SU-DHL-6 (cell line): ENCODE results near the gene IL11.

ENCODE experiments used
- H2AFZ ChIP-seq: fragments of 200-600 bp; sonication (generic); 2 replicates; pipeline ENCODE4 v1.6.1; 2014; ENCODE audit warnings: low read depth, mild to moderate bottlenecking, moderate library complexity, mixed read lengths, antibody characterized with exemption, low read length; ENCODE audit not compliant: severe bottlenecking
- H3F3A ChIP-seq: fragments of 200-600 bp; shearing (Covaris generic); 2 replicates; pipeline ENCODE4 v1.6.0; 2016; ENCODE audit warnings: antibody characterized with exemption, mild to moderate bottlenecking; ENCODE audit not compliant: insufficient read depth
- H3K27ac ChIP-seq: fragments of 200-600 bp; sonication (generic); 2 replicates; pipeline ENCODE4 v1.5.1; 2016; ENCODE audit warnings: low read depth, mild to moderate bottlenecking, low read length, moderate library complexity, mixed read lengths
- H3K27me3 ChIP-seq: fragments of 200-600 bp; sonication (generic), shearing (Covaris generic); 2 replicates; pipeline ENCODE4 v1.6.0; 2014; ENCODE audit warnings: mild to moderate bottlenecking, low read length
- H3K36me3 ChIP-seq: fragments of 200-600 bp; sonication (generic); 2 replicates; pipeline ENCODE4 v1.6.1; 2014; ENCODE audit warnings: mild to moderate bottlenecking, low read length, mixed read lengths
- H3K4me2 ChIP-seq: fragments of 300-600, 200-600 bp; shearing (Covaris generic), sonication (generic); 2 replicates; pipeline ENCODE4 v1.6.0; 2014; ENCODE audit warnings: low read length, low read depth, mild to moderate bottlenecking; ENCODE audit not compliant: poor library complexity, severe bottlenecking
- H3K4me3 ChIP-seq: fragments of 200-600 bp; sonication (generic); 2 replicates; pipeline ENCODE4 v1.5.1; 2014; ENCODE audit warnings: antibody characterized with exemption, low read length, mild to moderate bottlenecking, mixed read lengths; ENCODE audit not compliant: insufficient read depth, poor library complexity, severe bottlenecking
- H3K79me2 ChIP-seq: fragments of 200-600 bp; sonication (generic); 2 replicates; pipeline ENCODE4 v1.6.1; 2014; ENCODE audit warnings: mild to moderate bottlenecking, low read length, moderate library complexity; ENCODE audit not compliant: insufficient read depth
- H3K9ac ChIP-seq: fragments of 200-600 bp; sonication (generic); 2 replicates; pipeline ENCODE4 v1.7.0; 2014; ENCODE audit warnings: mild to moderate bottlenecking, low read length
- H3K9me2 ChIP-seq: fragments of 200-600 bp; sonication (generic); replicated peaks from 2 replicates; pipeline ENCODE4 v1.6.1; 2014; ENCODE audit warnings: low read length; ENCODE audit not compliant: insufficient read depth
- H3K9me3 ChIP-seq: fragments of 200-600 bp; sonication (generic); 2 replicates; pipeline ENCODE4 v1.6.1; 2014; ENCODE audit warnings: low read length, mixed read lengths; ENCODE audit not compliant: insufficient read depth
- H4K20me1 ChIP-seq: fragments of 200-600 bp; sonication (generic); 2 replicates; pipeline ENCODE4 v1.6.1; 2014; ENCODE audit warnings: low read depth, mild to moderate bottlenecking, antibody characterized with exemption, low read length, moderate library complexity, mixed read lengths
- EZH2phosphoT487 ChIP-seq: fragments of 200-600 bp; sonication (generic), shearing (Covaris generic); conservative IDR thresholded peaks from 2 replicates; pipeline ENCODE4 v1.6.1; 2018; ENCODE audit warnings: mild to moderate bottlenecking, antibody characterized with exemption, low read length, moderate library complexity, mixed read lengths
- TF ChIP-seq, protein P1 (sequence below): fragments of 200-600 bp; sonication (generic); IDR thresholded peaks from one replicate; pipeline ENCODE4 v1.5.1; 2017; ENCODE audit warnings: antibody characterized with exemption, mild to moderate bottlenecking, low read length, moderate library complexity; ENCODE audit not compliant: insufficient read depth, poor library complexity, severe bottlenecking

The IL11 gene

DNA sequence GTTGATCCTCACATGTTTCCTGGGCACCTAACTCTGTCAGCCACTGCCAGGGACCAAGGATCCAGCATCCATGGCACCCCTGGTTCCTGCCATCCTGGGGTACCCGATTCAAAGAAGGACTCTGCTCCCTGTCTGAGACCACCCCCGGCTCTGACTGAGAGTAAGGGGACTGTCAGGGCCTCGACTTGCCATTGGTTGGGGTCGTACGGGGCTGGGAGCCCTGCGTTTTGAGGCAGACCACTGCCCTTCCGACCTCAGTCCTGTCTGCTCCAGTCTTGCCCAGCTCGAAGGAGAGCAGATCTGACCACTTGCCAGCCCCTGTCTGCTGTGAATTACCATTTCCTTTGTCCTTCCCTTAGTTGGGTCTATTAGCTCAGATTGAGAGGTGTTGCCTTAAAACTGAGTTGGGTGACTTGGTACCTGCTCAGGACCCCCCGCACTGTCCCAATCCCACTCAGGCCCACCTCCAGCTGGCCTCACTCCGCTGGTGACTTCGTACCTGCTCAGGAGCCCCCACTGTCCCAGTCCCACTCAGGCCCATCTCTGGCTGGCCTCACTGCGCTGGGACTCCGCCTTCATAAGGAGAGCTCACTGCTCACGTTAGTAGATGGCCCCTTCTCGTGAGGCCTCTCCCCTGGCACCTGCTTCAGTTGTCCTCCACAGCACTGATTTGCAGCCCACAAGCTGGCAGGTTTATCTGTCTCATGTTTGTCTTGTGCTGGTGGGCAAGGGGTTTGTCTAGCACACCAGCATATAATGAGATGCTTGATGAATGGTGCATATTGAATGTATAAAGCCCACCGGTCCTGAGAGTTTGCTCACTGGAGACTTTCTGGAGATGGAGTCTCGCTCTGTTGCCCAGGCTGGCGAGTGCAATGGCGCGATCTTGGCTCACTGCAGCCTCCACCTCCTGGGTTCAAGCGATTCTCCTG lies 19.4 kb upstream of the IL11 start:
- Histone ChIP-seq H3K27me3 (no peaks in the 10 kb centered on the region), H3F3A (peaks cover 49% of the 10 kb centered on the region), H3K27ac (no peak overlapping the region), H4K20me1 (peaks cover 26% of the 10 kb centered on the region), H2AFZ (no peak overlapping the region), H3K79me2 (peaks cover 21% of the 10 kb centered on the region), H3K9ac (no peak overlapping the region), H3K9me2 (no peaks in the 10 kb centered on the region), H3K4me3 (no peak overlapping the region), H3K4me2 (no peak overlapping the region), H3K36me3 (peaks cover 31% of the 10 kb centered on the region), H3K9me3 (no peaks in the 10 kb centered on the region)
- TF ChIP-seq EZH2phosphoT487 = no peak
- TF ChIP-seq, protein P1, sequence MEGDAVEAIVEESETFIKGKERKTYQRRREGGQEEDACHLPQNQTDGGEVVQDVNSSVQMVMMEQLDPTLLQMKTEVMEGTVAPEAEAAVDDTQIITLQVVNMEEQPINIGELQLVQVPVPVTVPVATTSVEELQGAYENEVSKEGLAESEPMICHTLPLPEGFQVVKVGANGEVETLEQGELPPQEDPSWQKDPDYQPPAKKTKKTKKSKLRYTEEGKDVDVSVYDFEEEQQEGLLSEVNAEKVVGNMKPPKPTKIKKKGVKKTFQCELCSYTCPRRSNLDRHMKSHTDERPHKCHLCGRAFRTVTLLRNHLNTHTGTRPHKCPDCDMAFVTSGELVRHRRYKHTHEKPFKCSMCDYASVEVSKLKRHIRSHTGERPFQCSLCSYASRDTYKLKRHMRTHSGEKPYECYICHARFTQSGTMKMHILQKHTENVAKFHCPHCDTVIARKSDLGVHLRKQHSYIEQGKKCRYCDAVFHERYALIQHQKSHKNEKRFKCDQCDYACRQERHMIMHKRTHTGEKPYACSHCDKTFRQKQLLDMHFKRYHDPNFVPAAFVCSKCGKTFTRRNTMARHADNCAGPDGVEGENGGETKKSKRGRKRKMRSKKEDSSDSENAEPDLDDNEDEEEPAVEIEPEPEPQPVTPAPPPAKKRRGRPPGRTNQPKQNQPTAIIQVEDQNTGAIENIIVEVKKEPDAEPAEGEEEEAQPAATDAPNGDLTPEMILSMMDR = no peak

DNA sequence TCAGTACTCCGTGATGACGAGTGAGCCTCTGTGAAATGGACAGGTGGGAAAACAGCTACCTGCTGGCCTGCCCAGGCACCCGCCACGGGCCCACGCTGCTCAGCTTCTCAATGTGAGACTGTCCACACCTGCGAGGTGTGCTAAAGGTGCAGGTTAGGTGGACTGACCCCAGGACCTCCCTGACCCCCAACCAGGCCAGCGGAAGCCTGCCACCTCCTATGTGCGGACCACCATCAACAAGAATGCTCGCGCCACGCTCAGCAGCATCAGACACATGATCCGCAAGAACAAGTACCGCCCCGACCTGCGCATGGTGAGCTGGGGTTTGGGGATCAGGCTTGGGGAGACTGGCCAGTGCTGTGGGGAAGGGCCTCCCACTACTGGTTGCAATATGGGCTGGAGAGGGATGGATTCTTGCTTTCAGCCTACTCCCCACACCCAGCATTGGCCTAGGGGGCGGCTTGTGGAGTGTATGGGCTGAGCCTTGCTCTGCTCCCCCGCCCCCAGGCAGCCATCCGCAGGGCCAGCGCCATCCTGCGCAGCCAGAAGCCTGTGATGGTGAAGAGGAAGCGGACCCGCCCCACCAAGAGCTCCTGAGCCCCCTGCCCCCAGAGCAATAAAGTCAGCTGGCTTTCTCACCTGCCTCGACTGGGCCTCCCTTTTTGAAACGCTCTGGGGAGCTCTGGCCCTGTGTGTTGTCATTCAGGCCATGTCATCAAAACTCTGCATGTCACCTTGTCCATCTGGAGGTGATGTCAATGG lies 17.7 kb upstream of the IL11 start:
- Histone ChIP-seq H3K36me3 (peaks cover 31% of the 10 kb centered on the region), H4K20me1 (peaks cover 26% of the 10 kb centered on the region), H3K79me2 (peaks cover 21% of the 10 kb centered on the region)

DNA sequence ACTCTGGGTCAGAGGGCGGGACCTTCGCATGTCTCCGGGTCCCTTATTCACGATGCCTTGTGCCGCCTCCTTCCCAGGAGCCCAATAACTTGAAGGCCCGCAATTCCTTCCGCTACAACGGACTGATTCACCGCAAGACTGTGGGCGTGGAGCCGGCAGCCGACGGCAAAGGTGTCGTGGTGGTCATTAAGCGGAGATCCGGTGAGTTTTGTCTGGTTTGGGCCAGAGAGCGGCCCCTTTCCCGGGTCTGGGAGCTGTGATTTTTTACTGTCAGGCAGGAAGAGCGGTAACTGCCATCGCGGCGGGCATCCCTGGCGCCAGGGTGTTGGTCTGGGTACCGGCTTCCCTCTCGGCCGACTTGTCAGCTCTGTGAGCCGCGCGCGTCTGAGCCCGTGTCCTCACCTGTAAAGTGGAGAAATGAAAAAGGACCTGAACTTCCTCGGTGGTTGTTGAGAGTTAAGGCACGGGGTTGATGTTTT lies 16.3 kb upstream of the IL11 start:
- TF ChIP-seq EZH2phosphoT487 = no peak
- TF ChIP-seq, protein P1 = no peak
- peak overlapping the region; percentile 60 for H3K27ac ChIP-seq
- no peak overlapping the region for H2AFZ ChIP-seq
- H3K4me3 ChIP-seq = peak overlapping the region; percentile 90
- H3K9me3 ChIP-seq = no peaks in the 10 kb centered on the region
- peaks cover 21% of the 10 kb centered on the region for H3K79me2 ChIP-seq
- H4K20me1 ChIP-seq = peaks cover 26% of the 10 kb centered on the region
- H3K9me2 ChIP-seq = no peaks in the 10 kb centered on the region
- H3K27me3 ChIP-seq = no peaks in the 10 kb centered on the region
- H3K36me3 ChIP-seq = peaks cover 31% of the 10 kb centered on the region
- peak overlapping the region; percentile 92 for H3K4me2 ChIP-seq
- H3K9ac ChIP-seq = peak overlapping the region; percentile 98
- H3F3A ChIP-seq = peaks cover 49% of the 10 kb centered on the region

More for the DNA sequence above, 17.7 kb upstream of the IL11 start:
- H3K27me3 ChIP-seq = no peaks in the 10 kb centered on the region
- H2AFZ ChIP-seq = no peak overlapping the region
- H3K9me2 ChIP-seq = no peaks in the 10 kb centered on the region
- H3K9ac ChIP-seq = peak overlapping the region; percentile 98
- no peaks in the 10 kb centered on the region for H3K9me3 ChIP-seq
- peak overlapping the region; percentile 92 for H3K4me2 ChIP-seq
- peaks cover 56% of the 10 kb centered on the region for H3F3A ChIP-seq
- no peak for TF ChIP-seq EZH2phosphoT487
- TF ChIP-seq, protein P1 = no peak
- no peak overlapping the region for H3K27ac ChIP-seq
- H3K4me3 ChIP-seq = peak overlapping the region; percentile 90
